Measurements from ENCODE around the gene AGBL1.

AGBL1 gene

GRCh38 chr15:86063356-86064095, 16.1 kb upstream of the AGBL1 start:
- TF ChIP-seq, protein P1, sequence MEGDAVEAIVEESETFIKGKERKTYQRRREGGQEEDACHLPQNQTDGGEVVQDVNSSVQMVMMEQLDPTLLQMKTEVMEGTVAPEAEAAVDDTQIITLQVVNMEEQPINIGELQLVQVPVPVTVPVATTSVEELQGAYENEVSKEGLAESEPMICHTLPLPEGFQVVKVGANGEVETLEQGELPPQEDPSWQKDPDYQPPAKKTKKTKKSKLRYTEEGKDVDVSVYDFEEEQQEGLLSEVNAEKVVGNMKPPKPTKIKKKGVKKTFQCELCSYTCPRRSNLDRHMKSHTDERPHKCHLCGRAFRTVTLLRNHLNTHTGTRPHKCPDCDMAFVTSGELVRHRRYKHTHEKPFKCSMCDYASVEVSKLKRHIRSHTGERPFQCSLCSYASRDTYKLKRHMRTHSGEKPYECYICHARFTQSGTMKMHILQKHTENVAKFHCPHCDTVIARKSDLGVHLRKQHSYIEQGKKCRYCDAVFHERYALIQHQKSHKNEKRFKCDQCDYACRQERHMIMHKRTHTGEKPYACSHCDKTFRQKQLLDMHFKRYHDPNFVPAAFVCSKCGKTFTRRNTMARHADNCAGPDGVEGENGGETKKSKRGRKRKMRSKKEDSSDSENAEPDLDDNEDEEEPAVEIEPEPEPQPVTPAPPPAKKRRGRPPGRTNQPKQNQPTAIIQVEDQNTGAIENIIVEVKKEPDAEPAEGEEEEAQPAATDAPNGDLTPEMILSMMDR (IDR thresholded peaks at IDR 0.05; ENCODE audit: low read depth, low read length): no peak

DNA sequence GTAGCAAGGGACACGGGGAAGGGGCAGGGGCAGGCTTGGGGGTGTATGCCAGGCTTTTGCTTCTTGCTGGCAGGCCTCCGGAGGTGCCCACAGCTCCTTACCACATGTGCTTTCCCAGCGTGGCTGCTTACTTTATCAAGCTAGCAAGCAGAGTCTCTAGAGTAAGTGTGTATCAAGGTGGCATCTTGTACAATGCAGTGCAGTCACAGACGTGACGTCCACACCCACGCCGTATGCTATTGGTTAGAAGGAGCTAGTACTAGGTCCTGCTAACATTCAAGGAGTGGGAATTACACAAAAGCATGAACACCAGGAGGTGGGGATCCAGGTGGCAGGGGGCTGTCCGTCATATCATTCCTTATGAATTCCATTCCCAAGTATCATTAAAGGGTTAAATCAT, 15.3 kb upstream of the AGBL1 start:
- H3K4me3 ChIP-seq (ENCODE audit: low read depth, low read length): no peak overlapping the region
- TF ChIP-seq, protein P1 (IDR thresholded peaks at IDR 0.05; ENCODE audit: low read depth, low read length): no peak

More at GRCh38 chr15:86063356-86064095, 16.1 kb upstream of the AGBL1 start:
- H3K4me3 ChIP-seq (ENCODE audit: low read depth, low read length): no peak overlapping the region

GRCh38 chr15:86066174-86066834, 13.4 kb upstream of the AGBL1 start:
- H3K4me3 ChIP-seq (ENCODE audit: low read depth, low read length): no peak overlapping the region
- TF ChIP-seq, protein P1 (IDR thresholded peaks at IDR 0.05; ENCODE audit: low read depth, low read length): no peak

- no peak overlapping the region for H3K4me3 ChIP-seq (ENCODE audit: low read depth, low read length)
Observed at GRCh38 chr15:86073281-86073680, 6.4 kb upstream of the AGBL1 start.

DNA sequence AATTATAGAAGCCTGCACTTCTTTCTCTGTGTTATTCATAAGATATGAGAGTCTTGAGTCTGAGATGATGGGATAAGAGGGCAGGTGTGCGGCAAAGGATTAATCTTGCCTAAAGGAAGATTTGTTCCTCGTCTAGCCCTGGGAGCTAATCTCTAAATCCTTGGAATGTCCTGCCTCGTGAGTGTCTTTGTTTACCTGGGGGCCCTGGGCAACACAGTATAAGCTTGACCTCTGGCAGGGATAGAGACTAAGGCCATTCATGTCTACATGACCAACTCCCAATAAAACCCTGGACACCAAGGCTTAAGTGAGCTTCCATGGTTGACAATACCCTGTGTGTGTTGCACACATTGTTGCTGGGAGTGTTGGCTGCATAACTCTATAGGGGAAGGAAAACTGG, 3.2 kb upstream of the AGBL1 start:
- H3K4me3 ChIP-seq (ENCODE audit: low read depth, low read length): no peak overlapping the region
- TF ChIP-seq, protein P1 (IDR thresholded peaks at IDR 0.05; ENCODE audit: low read depth, low read length): no peak

More at GRCh38 chr15:86073281-86073680, 6.4 kb upstream of the AGBL1 start:
- TF ChIP-seq, protein P1 (IDR thresholded peaks at IDR 0.05; ENCODE audit: low read depth, low read length): no peak

DNA sequence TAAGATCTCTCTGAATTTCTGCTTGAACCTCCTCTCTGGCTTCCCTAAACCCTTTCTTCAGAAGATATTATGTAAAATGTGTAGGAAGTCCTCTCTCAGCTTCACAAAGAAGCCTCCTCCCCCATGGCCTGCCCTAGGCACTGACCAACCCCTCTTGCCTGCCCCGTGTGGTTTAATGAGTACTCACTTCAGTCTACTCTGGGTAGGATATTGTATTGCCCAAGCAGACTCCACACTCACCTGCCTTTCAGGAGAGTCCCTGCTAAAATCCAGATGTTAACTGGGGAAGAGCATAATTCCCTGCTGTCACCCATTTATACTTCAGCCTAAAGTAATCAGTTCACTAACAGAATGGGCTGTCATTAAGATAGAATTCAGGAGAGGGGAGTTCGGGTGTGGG, 2.6 kb upstream of the AGBL1 start:
- TF ChIP-seq, protein P1 (IDR thresholded peaks at IDR 0.05; ENCODE audit: low read depth, low read length): no peak
- no peak overlapping the region for H3K4me3 ChIP-seq (ENCODE audit: low read depth, low read length)

GRCh38 chr15:86080302-86080701, 631 bp downstream of the AGBL1 start:
- TF ChIP-seq, protein P1 (IDR thresholded peaks at IDR 0.05; ENCODE audit: low read depth, low read length): no peak
- no peak overlapping the region for H3K4me3 ChIP-seq (ENCODE audit: low read depth, low read length)

Measured in WI38 (cell line).